Measurements from ENCODE around the gene SETD2.
"Not testable (repeated sequence)": the region's sequence is repeated elsewhere in the genome, so short reads cannot be mapped to it uniquely, and the experiment has no call there.

DNA sequence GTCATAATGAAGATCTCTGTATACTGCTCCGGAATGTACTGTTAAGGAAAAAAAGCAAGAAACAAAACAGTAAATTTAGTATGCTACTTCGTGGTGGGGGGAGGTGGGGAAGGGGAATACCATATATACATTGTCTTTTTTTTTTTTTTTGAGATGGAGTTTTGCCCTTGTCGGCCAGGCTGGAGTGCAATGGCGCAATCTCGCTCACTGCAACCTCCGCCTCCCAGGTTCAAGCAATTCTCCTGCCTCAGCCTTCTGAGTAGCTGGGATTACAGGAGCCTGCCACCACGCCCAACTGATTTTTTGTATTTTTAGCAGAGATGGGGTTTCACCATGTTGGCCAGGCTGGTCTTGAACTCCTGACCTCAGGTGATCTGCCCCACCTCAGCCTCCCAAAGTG lies 21.4 kb downstream of the SETD2 start:
- not testable (repeated sequence) for TF ChIP-seq CTCF (IDR thresholded peaks at IDR 0.05; ENCODE audit: low read depth, low read length, poor library complexity, severe bottlenecking); EZH2phosphoT487 (IDR thresholded peaks at IDR 0.05; ENCODE audit: borderline replicate concordance, low read length)

Measured in DOHH2 (cell line).